Cortex of kidney (tissue), 1 donor: ENCODE measurements around the gene MORF4L1.

Experiments
- DNase-seq: peaks from one replicate; lab custom pipeline; 2025; lab: John Stamatoyannopoulos, UW

MORF4L1 gene

DNA sequence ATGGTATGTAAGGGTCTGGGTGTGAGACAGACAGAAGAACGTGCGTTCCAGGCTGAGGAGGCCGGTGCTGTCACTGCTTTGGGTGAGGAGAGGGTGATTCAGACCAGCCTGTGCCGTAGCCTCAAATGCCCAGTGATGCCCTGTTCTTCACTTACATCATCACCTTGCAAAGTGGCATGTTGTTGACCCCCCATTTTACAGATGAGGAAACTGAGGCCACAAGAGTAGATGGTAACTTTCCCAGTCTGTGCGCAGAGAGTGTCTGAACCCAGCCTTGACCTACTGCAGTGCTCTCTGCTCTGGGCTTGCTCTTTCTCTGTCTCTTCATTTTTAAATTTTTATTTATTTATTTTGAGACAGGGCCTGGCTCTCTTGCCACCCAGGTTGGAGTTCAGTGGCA is 73.8 kb downstream of the MORF4L1 start:
- no peak for DNase-seq

DNA sequence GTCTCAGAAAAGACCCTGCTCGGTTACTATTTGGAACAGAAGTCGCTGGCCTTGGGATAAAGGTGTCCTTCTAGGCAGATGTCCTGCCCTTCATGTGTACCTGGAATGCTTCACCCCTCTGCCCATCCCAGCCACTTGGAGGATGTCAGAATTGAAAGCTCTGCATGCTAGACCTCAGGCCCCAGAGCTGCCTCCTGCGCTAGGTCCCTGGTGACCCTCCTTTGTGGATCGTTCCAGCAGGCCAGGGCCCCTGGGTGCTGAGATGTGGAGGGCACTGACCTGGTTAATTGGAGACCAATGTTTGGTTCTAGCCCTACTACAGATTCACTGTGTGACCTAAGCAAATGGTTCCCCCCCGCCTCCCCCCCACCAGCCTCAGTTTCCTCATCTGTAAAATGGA is 74.8 kb downstream of the MORF4L1 start:
- DNase-seq: no peak
